Upper lobe of left lung (tissue), 4 donors: Measurements from ENCODE around the gene GPC1.

ENCODE experiments used
- CTCF ChIP-seq, 6 experiments: fragments of 450-650 bp in 4 of 6; fragments of 200-600 bp in 2 of 6; sonication (generic) in 2 of 6; IDR thresholded peaks; one replicate each; pipeline ENCODE4 v1.5.1; 2016 to 2019; ENCODE audit warnings: antibody characterized with exemption in 6 of 6
- POLR2A ChIP-seq, 4 donors: fragments of 450-650 bp; IDR thresholded peaks; one replicate each; pipeline ENCODE4 v1.5.1; 2016 to 2017; ENCODE audit warnings: antibody characterized with exemption in 4 of 4, mild to moderate bottlenecking in 2 of 4

GRCh38 chr2:240404174-240404852 lies 31.1 kb upstream of the GPC1 start:
- TF ChIP-seq CTCF (IDR thresholded peaks at IDR 0.05), result no peak
- no peak for TF ChIP-seq POLR2A (IDR thresholded peaks at IDR 0.05)
